Stimulated activated CD4-positive, alpha-beta T cell treated with anti-CD3 and anti-CD28 coated beads, Interleukin-2, amount 100 ng/mL, for 24 hours (primary cell): ENCODE results near the gene SCLY.
"Not testable (repeated sequence)": the region's sequence is repeated elsewhere in the genome, so short reads cannot be mapped to it uniquely, and the experiment has no call there.

Experiments
- DNase-seq, 2 donors: peaks; one replicate each; pipeline ENCODE4 v3.0.0-alpha.2; 2020

Gene SCLY

GRCh38 chr2:238060542-238061314 lies at the start of gene SCLY:
Gene SCLY, plus strand, starts transcription at chr2:238061001. Its CDS starts 54 bp downstream, at chr2:238061055.
- DNase-seq = peak; percentile 96 to 97

DNA sequence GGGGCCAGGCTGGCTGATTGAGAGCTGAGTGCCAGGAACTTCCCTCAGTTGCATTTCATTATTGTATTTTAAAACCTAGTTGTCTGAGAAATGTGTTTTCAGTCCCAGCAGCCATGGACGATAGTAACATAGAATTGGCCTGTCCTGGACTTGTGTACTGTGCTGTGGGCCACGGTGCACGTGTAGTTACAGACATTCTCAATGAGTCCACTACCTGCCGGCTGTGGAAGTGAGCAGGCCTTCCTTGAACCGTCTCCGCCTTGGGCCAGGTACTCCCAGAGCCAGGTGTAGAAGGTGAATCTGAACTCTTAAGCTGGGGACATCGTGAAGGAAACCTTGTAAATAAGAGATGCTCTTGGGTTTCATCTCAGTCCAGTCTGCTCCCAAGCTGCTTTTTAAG lies 47.0 kb upstream of the SCLY start:
- DNase-seq = no peak

DNA sequence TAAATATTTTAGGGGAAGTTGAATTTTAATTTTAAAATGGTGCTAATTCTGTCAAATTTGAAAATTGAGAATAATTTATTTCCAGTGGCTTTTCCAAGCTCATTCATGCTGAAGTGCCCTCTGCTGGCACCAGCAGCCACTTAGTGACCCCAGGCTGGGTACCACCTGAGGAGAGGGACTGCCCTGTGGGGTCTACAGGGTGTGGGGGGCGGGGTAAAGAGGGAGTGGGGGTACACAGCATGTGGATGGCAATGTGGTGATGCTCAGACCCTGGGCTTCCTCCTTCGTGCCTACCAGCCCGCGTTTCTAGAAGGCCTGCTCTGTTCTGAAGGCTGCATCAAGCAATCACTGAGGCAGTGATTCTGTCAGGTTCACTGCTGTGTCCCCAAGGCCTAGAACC lies 45.1 kb upstream of the SCLY start:
- DNase-seq = no peak

DNA sequence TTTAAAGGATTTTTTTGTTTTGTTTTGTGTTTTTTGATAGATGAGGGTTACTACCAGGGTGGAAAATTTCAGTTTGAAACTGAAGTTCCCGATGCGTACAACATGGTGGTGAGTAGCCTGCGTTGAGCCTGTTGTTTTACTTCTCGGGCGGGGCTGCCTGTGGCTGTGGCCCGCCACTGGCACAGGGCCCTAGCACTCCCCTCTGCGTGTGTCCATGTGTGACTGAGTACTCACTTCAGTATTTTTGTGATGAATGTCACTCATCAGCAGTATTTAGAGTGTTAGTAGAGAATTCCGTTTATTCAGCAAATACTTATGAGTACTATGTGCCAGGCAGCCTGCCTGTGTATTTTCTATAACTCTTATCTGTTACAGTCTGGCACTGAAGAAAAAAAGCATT lies 44.3 kb upstream of the SCLY start:
- no peak for DNase-seq

GRCh38 chr2:238019962-238020361 lies 40.8 kb upstream of the SCLY start:
- no peak for DNase-seq

DNA sequence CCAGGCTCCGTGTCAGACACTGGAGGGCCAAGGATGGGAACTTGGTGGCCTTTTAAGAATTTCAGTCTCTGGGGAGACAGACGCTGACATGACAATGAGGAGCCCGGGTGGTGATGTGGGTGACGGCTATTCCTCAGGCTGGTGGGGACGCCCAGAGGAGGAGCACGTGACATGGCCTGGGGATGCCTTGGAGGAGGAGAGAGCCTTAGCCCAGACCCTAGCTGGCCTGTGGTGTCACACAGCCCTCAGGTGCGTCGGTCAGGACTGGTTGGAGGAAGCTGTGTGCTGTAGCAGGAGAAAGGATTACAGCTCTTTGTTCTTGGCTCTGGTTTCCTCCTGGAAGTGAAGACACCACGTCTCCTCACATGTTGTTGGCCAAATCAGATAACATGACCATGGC lies 40.0 kb upstream of the SCLY start:
- DNase-seq = no peak

- DNase-seq = no peak
These were observed 39.5 kb upstream of the SCLY start for GRCh38 chr2:238021327-238021726.

DNA sequence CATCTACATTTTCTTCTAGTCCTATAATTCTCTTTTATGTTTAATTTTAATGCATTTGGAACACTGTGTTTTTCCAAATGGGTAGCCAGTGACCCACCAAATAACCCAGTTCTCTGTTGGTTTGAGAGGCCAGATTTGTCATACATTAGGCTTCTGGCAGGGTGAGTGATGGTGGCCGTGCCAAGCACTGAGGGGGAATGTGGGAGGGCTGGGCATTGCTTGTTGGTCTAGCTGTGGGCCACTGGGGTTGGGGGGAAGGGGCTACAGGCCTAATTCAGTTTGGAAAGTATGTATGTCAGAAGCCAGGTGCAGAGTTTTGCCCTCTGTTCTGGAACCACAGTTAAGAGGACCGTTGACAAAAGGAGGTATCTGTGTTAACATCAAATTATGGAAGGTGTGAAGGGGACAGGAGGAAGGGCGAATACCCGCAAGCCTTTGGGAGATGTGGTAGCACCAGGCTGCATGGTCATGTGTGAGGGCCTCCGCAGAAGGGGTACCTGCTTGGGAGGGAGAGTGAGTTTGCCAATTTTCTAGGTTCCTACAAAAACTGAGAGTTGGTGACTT lies 38.1 kb upstream of the SCLY start:
- no peak for DNase-seq

- DNase-seq = no peak
These were observed 37.2 kb upstream of the SCLY start for GRCh38 chr2:238023608-238024007.

DNA sequence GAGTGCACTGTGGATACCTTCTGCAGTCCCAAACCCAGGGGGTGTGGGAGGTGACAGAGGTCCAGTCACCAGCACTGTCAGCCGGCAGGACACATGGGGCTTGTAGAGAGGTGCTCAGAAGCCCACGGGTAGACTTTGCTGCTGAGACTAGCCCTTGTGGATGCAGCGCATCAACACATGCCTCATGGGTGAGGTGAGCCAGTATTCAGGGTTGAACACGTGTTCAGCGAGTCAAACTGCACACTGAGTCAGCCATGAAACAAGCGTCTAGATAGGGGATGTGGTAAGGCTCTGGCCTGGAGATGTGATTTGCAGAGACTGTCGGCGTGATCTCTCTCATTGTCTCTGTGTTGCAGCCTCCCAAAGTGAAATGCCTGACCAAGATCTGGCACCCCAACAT lies 35.8 kb upstream of the SCLY start:
- peak; percentile 32 to 37 for DNase-seq

DNA sequence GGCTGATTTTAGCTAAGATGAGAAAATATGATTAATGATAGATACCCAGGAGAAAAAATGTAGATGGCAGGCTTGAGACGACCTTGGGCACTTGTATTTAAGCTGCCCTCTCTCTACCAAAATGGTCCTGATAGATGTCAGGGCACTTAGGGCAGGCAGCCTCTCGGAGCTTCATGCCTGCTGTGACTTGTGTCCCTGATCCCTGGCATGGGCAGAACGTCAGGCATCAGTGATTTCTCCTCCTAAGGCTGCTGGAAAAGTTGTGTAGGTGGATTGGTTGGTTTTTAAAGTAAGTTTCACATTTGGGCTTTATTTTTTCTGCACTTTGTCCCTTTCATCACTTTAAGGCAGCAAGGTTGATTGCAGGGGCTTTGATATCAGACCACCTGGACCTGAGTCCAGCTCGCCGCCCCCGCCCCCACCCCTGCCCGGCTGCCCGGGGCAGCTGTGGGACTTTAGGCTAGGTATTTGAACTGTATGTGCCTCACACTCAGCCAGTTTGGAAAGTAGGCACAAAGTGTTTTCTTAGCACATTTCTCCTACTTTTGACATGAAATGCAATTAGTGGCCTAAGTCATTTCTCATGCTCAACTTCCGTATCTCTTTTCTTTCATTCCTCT lies 35.0 kb upstream of the SCLY start:
- no peak for DNase-seq

GRCh38 chr2:238027058-238027457 lies 33.7 kb upstream of the SCLY start:
- DNase-seq = no peak

DNA sequence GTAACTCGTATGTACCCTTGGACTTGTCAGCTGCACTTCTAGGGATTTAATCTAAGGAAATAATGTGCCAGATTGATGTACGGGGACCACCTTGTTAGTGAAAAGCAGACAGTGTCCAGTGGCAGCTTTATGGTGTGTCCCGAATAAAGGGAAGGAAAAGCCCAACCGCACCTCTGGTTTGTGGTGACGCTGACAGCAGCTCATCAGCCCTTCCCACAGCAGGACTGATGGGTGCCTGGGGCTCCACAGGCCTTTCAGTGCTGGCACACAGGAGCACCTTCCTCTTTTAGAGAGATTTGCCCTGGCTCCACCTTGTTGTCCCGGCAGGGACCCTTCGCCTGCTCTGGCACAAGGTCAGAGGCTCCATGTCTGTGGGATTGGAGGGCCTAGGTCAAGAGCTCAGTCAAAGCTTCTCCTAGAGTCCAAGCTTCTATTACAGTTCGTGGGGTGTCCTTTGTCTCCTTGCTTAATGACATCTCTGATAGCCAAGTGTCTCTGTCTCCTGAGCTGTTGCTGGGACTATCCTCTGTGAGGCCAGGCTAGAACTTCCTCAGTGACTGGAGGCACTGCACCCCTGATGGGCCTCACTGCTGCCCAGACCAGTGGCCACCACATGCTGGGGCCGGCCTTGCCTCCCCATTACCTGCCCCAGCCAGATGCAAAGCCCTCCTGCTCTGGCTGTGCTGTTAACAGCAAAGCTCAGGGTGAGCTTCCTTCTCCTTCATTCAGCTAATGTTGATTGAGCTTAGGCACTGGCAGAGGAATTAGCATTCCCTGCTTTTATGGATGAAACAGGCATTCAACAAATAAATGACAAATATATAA lies 33.0 kb upstream of the SCLY start:
- DNase-seq = no peak

GRCh38 chr2:238029853-238030252 lies 30.9 kb upstream of the SCLY start:
- no peak for DNase-seq

- DNase-seq = no peak
These were observed 30.2 kb upstream of the SCLY start for GRCh38 chr2:238030422-238031155.

- no peak for DNase-seq
These were observed 29.1 kb upstream of the SCLY start for GRCh38 chr2:238031751-238032150.

- no peak for DNase-seq
These were observed 28.0 kb upstream of the SCLY start for GRCh38 chr2:238032755-238033337.

- DNase-seq = not testable (repeated sequence)
These were observed 26.8 kb upstream of the SCLY start for GRCh38 chr2:238033991-238034390.

- DNase-seq = no peak
These were observed 22.6 kb upstream of the SCLY start for GRCh38 chr2:238038203-238038602.

- no peak for DNase-seq
These were observed 21.6 kb upstream of the SCLY start for GRCh38 chr2:238039151-238039550.

- DNase-seq = no peak
These were observed 20.8 kb upstream of the SCLY start for GRCh38 chr2:238039985-238040384.

GRCh38 chr2:238040918-238041317 lies 19.9 kb upstream of the SCLY start:
- DNase-seq = no peak
